ENCODE data around the gene SHC4. TPM values are rescaled to one million over a fixed set of nuclear protein-coding genes. Genes with fewer than 3 reads are reported as not detected.

Gene SHC4
- total RNA-seq, 1 donor from 2014 or later: 2.2 TPM

- TF ChIP-seq EZH2 (IDR thresholded peaks at IDR 0.05): no peak
- TF ChIP-seq EZH2phosphoT487 (IDR thresholded peaks at IDR 0.05): no peak
- no peak for TF ChIP-seq CTCF (IDR thresholded peaks at IDR 0.05)
- H3K4me1 Mint-ChIP-seq: no peaks in the 10 kb centered on the region
- no peaks in the 10 kb centered on the region for H3K36me3 ChIP-seq
- H3K27ac ChIP-seq: no peak overlapping the region
- H3K27me3 ChIP-seq: no peaks in the 10 kb centered on the region
- no peak for DNase-seq (ENCODE audit: low spot score)
- H3K4me3 ChIP-seq: no peak overlapping the region
- no peaks in the 10 kb centered on the region for H3K27me3 Mint-ChIP-seq (ENCODE audit: insufficient read depth, low read depth)
- H3F3A ChIP-seq (ENCODE audit: low read depth): no peaks in the 10 kb centered on the region
- H2AFZ ChIP-seq (replicated peaks): no peak overlapping the region
- no peaks in the 10 kb centered on the region for H3K79me2 ChIP-seq (ENCODE audit: low read depth)
- H3K4me1 ChIP-seq: no peaks in the 10 kb centered on the region
- H3K9me3 Mint-ChIP-seq: no peaks in the 10 kb centered on the region
- no peak overlapping the region for H3K4me2 ChIP-seq
- no peaks in the 10 kb centered on the region for H3K36me3 Mint-ChIP-seq
- H3K4me3 Mint-ChIP-seq: no peak overlapping the region
- no peak overlapping the region for H3K9ac ChIP-seq
- no peaks in the 10 kb centered on the region for H4K20me1 ChIP-seq (ENCODE audit: low read depth)
- H3K9me3 ChIP-seq (ENCODE audit: low read depth): no peaks in the 10 kb centered on the region
- H3K27ac Mint-ChIP-seq: no peak overlapping the region
These were observed 25.8 kb downstream of the SHC4 start for GRCh38 chr15:48937886-48938285.

- H3K4me3 ChIP-seq: no peak overlapping the region
- TF ChIP-seq CTCF (IDR thresholded peaks at IDR 0.05) (no peak), EZH2phosphoT487 (IDR thresholded peaks at IDR 0.05) (no peak), EZH2 (IDR thresholded peaks at IDR 0.05) (no peak)
- no peaks in the 10 kb centered on the region for H3K79me2 ChIP-seq (ENCODE audit: low read depth)
- H3K4me2 ChIP-seq: no peak overlapping the region
- H3K9me3 ChIP-seq (ENCODE audit: low read depth): no peaks in the 10 kb centered on the region
- H3K27ac ChIP-seq: no peak overlapping the region
- Mint-ChIP-seq H3K4me1 (no peaks in the 10 kb centered on the region), H3K36me3 (no peaks in the 10 kb centered on the region), H3K9me3 (no peaks in the 10 kb centered on the region), H3K27ac (no peak overlapping the region), H3K4me3 (no peak overlapping the region), H3K27me3 (ENCODE audit: insufficient read depth, low read depth) (no peaks in the 10 kb centered on the region)
- H3K36me3 ChIP-seq: no peaks in the 10 kb centered on the region
- no peaks in the 10 kb centered on the region for H4K20me1 ChIP-seq (ENCODE audit: low read depth)
- DNase-seq (ENCODE audit: low spot score): no peak
- H3K9ac ChIP-seq: no peak overlapping the region
- H3F3A ChIP-seq (ENCODE audit: low read depth): no peaks in the 10 kb centered on the region
- H3K4me1 ChIP-seq: no peaks in the 10 kb centered on the region
- no peak overlapping the region for H2AFZ ChIP-seq (replicated peaks)
- H3K27me3 ChIP-seq: no peaks in the 10 kb centered on the region
These were observed 27.1 kb downstream of the SHC4 start for GRCh38 chr15:48936666-48937065.

DNA sequence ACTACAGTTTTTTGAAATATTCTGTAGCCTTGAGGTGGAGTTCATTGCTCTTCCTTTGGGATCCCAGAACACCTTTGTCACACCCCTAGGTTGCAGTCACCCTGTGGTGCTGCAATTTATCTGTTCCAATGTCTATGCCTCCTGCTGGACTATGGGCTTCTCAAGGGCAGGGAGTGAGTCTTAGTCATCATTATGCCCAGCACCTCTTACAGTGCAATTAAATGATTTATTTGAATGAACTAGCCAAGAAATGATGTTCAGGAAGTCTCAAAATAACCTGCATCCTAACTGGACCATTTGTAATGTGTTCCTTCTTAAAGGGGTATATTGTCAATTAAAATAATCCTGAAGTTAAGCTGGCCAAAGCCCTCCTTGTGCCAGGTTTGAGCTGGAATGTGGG is 28.5 kb downstream of the SHC4 start:
- Mint-ChIP-seq H3K4me1 (no peaks in the 10 kb centered on the region), H3K36me3 (no peaks in the 10 kb centered on the region), H3K4me3 (no peak overlapping the region), H3K9me3 (no peaks in the 10 kb centered on the region), H3K27ac (no peak overlapping the region), H3K27me3 (ENCODE audit: insufficient read depth, low read depth) (no peaks in the 10 kb centered on the region)
- Histone ChIP-seq H3K36me3 (no peaks in the 10 kb centered on the region), H3K27me3 (no peaks in the 10 kb centered on the region), H2AFZ (replicated peaks) (no peak overlapping the region), H4K20me1 (ENCODE audit: low read depth) (no peaks in the 10 kb centered on the region), H3K4me1 (no peaks in the 10 kb centered on the region), H3K4me3 (no peak overlapping the region), H3F3A (ENCODE audit: low read depth) (no peaks in the 10 kb centered on the region), H3K79me2 (ENCODE audit: low read depth) (no peaks in the 10 kb centered on the region), H3K9ac (no peak overlapping the region), H3K4me2 (no peak overlapping the region), H3K9me3 (ENCODE audit: low read depth) (no peaks in the 10 kb centered on the region), H3K27ac (no peak overlapping the region)
- no peak for DNase-seq (ENCODE audit: low spot score)
- TF ChIP-seq CTCF (IDR thresholded peaks at IDR 0.05): no peak
- TF ChIP-seq EZH2 (IDR thresholded peaks at IDR 0.05): no peak
- no peak for TF ChIP-seq EZH2phosphoT487 (IDR thresholded peaks at IDR 0.05)
